ENCODE measurements around the gene FCAMR.

GRCh38 chr1:206963119-206963712 is 7.0 kb downstream of the FCAMR start:
- TF ChIP-seq CTCF (IDR thresholded peaks at IDR 0.05) (no peak), EZH2 (IDR thresholded peaks at IDR 0.05; ENCODE audit: borderline replicate concordance, insufficient read depth, low read depth, low read length, poor library complexity, severe bottlenecking) (no peak)
